IgD-negative memory B cell (primary cell): ENCODE measurements around the gene RNU5D-1. TPM values are rescaled to one million over a fixed set of nuclear protein-coding genes. Genes with fewer than 3 reads are reported as not detected.
"Not testable (repeated sequence)": the region's sequence is repeated elsewhere in the genome, so short reads cannot be mapped to it uniquely, and the experiment has no call there.

Source experiments
- H3K27ac Mint-ChIP-seq, 3 donors: one replicate each; pipeline ENCODE4 v1.8.0; 2020 to 2022; ENCODE audit warnings: mild to moderate bottlenecking in 3 of 3, mixed read lengths in 3 of 3, moderate library complexity in 1 of 3
- H3K27me3 Mint-ChIP-seq: one replicate; pipeline ENCODE4 v1.8.0; 2021; ENCODE audit warnings: mixed read lengths
- H3K36me3 Mint-ChIP-seq: one replicate; pipeline ENCODE4 v1.8.0; 2020; ENCODE audit warnings: mild to moderate bottlenecking, mixed read lengths
- H3K4me1 Mint-ChIP-seq, 3 donors: one replicate each; pipeline ENCODE4 v1.8.0; 2020 to 2022; ENCODE audit warnings: mixed read lengths in 3 of 3, mild to moderate bottlenecking in 1 of 3
- H3K4me3 Mint-ChIP-seq, 4 donors: one replicate each; pipeline ENCODE4 v1.8.0; 2020 to 2022; ENCODE audit warnings: mild to moderate bottlenecking in 4 of 4, mixed read lengths in 4 of 4, moderate library complexity in 3 of 4
- H3K9me3 Mint-ChIP-seq, 3 donors: one replicate each; pipeline ENCODE4 v1.8.0; 2020 to 2021; ENCODE audit warnings: mixed read lengths in 3 of 3, mild to moderate bottlenecking in 1 of 3
- polyA plus RNA-seq: library from polyadenylated mRNA; unstranded; fragments of 300-500 nt; fragmentation: Illumina TruSeq; gene quantifications from one replicate; pipeline ENCODE4 v1.2.3, GENCODE V29; 2021

The RNU5D-1 gene
- not detected for polyA plus RNA-seq

GRCh38 chr1:44730741-44731512 lies at the start of gene RNU5D-1:
TSS of gene RNU5D-1 (minus strand) at chr1:44731170.
- Mint-ChIP-seq H3K27ac (peak within 1 kb of the TSS; percentile 97 to 100 (median 100)), H3K4me1 (peaks cover 12 to 22% (median 17%) of the 10 kb centered on the region in 3 donors), H3K4me3 (peak within 1 kb of the TSS; percentile 78 to 87 (median 82))

GRCh38 chr1:44780583-44781121 lies 49.7 kb upstream of the RNU5D-1 start:
- Mint-ChIP-seq H3K27ac (peak overlapping the region in 1 of 3 donors; percentile 86), H3K9me3 (no peaks in the 10 kb centered on the region), H3K4me1 (peaks cover 28 to 33% (median 29%) of the 10 kb centered on the region in 3 donors), H3K4me3 (peak overlapping the region in 1 of 4 donors; percentile 66), H3K36me3 (peaks cover 6% of the 10 kb centered on the region), H3K27me3 (no peaks in the 10 kb centered on the region)

More at GRCh38 chr1:44730741-44731512, at the start of gene RNU5D-1:
- H3K27me3 Mint-ChIP-seq = no peaks in the 10 kb centered on the region
- no peaks in the 10 kb centered on the region for H3K36me3 Mint-ChIP-seq
- H3K9me3 Mint-ChIP-seq = no peaks in the 10 kb centered on the region

GRCh38 chr1:44778705-44779576 lies 48.0 kb upstream of the RNU5D-1 start:
- Mint-ChIP-seq H3K4me3 (peak overlapping the region in 3 of 4 donors; percentile 9 to 97 (median 58)), H3K4me1 (peaks cover 22 to 35% (median 26%) of the 10 kb centered on the region in 3 donors), H3K27ac (peak overlapping the region in 2 of 3 donors; percentile 74 to 86), H3K9me3 (no peaks in the 10 kb centered on the region), H3K36me3 (peaks cover 7% of the 10 kb centered on the region), H3K27me3 (no peaks in the 10 kb centered on the region)

- H3K36me3 Mint-ChIP-seq = peaks cover 7% of the 10 kb centered on the region
- no peaks in the 10 kb centered on the region for H3K27me3 Mint-ChIP-seq
- peaks cover 15 to 26% (median 20%) of the 10 kb centered on the region in 3 donors for H3K4me1 Mint-ChIP-seq
- no peaks in the 10 kb centered on the region for H3K9me3 Mint-ChIP-seq
- H3K4me3 Mint-ChIP-seq = peak overlapping the region in 2 of 4 donors; percentile 34 to 97
- peak overlapping the region; percentile 21 to 97 (median 86) for H3K27ac Mint-ChIP-seq
These were observed 47.1 kb upstream of the RNU5D-1 start for GRCh38 chr1:44777969-44778635.

- Mint-ChIP-seq H3K36me3 (peaks cover 7% of the 10 kb centered on the region), H3K4me3 (peak overlapping the region in 3 of 4 donors; percentile 55 to 97 (median 95)), H3K4me1 (peaks cover 14 to 26% (median 19%) of the 10 kb centered on the region in 3 donors)
These were observed 46.6 kb upstream of the RNU5D-1 start for GRCh38 chr1:44777547-44777946.

GRCh38 chr1:44776730-44777068 lies 45.7 kb upstream of the RNU5D-1 start:
- no peaks in the 10 kb centered on the region for H3K9me3 Mint-ChIP-seq
- H3K27ac Mint-ChIP-seq = peak overlapping the region in 2 of 3 donors; percentile 86 to 97
- peaks cover 7% of the 10 kb centered on the region for H3K36me3 Mint-ChIP-seq
- peaks cover 14 to 26% (median 19%) of the 10 kb centered on the region in 3 donors for H3K4me1 Mint-ChIP-seq
- H3K27me3 Mint-ChIP-seq = no peaks in the 10 kb centered on the region
- H3K4me3 Mint-ChIP-seq = peak overlapping the region; percentile 94 to 97 (median 96)

More at GRCh38 chr1:44777547-44777946, 46.6 kb upstream of the RNU5D-1 start:
- H3K9me3 Mint-ChIP-seq = no peaks in the 10 kb centered on the region
- peak overlapping the region; percentile 21 to 97 (median 86) for H3K27ac Mint-ChIP-seq
- no peaks in the 10 kb centered on the region for H3K27me3 Mint-ChIP-seq

- peaks cover 14 to 20% (median 18%) of the 10 kb centered on the region in 3 donors for H3K4me1 Mint-ChIP-seq
- no peaks in the 10 kb centered on the region for H3K27me3 Mint-ChIP-seq
- H3K4me3 Mint-ChIP-seq = peak overlapping the region; percentile 94 to 97 (median 96)
- peaks cover 7% of the 10 kb centered on the region for H3K36me3 Mint-ChIP-seq
- H3K9me3 Mint-ChIP-seq = no peaks in the 10 kb centered on the region
- H3K27ac Mint-ChIP-seq = peak overlapping the region; percentile 82 to 97 (median 86)
These were observed 45.2 kb upstream of the RNU5D-1 start for GRCh38 chr1:44775930-44776729.

- Mint-ChIP-seq H3K4me1 (peaks cover 14 to 17% (median 16%) of the 10 kb centered on the region in 3 donors), H3K27me3 (no peaks in the 10 kb centered on the region), H3K36me3 (peaks cover 7% of the 10 kb centered on the region), H3K27ac (peak within 1 kb of the TSS; percentile 82 to 97 (median 86)), H3K4me3 (peak within 1 kb of the TSS; percentile 94 to 97 (median 96)), H3K9me3 (no peaks in the 10 kb centered on the region)
These were observed 44.3 kb upstream of the RNU5D-1 start, which contains the start of gene RPS8 for GRCh38 chr1:44775078-44775929. TSS of gene RPS8 (plus strand) at chr1:44775540. CDS start at chr1:44775597, 57 bp downstream.

GRCh38 chr1:44766421-44766820 lies 35.5 kb upstream of the RNU5D-1 start:
- not testable (repeated sequence) for H3K27me3 Mint-ChIP-seq, H3K4me1 Mint-ChIP-seq, H3K4me3 Mint-ChIP-seq, H3K36me3 Mint-ChIP-seq, H3K27ac Mint-ChIP-seq, H3K9me3 Mint-ChIP-seq

- Mint-ChIP-seq H3K27ac (no peak overlapping the region), H3K9me3 (peaks cover 0 to 1% (median 0%) of the 10 kb centered on the region in 3 donors), H3K4me1 (peaks cover 10 to 14% (median 12%) of the 10 kb centered on the region in 3 donors), H3K27me3 (no peaks in the 10 kb centered on the region), H3K36me3 (peaks cover 2% of the 10 kb centered on the region), H3K4me3 (no peak overlapping the region)
These were observed 29.9 kb upstream of the RNU5D-1 start for GRCh38 chr1:44760876-44761275.

GRCh38 chr1:44759077-44759476 lies 28.1 kb upstream of the RNU5D-1 start:
- Mint-ChIP-seq H3K27ac (peak overlapping the region in 1 of 3 donors; percentile 53), H3K9me3 (peaks cover 0 to 1% (median 0%) of the 10 kb centered on the region in 3 donors), H3K4me3 (no peak overlapping the region), H3K36me3 (peaks cover 2% of the 10 kb centered on the region), H3K4me1 (peaks cover 10 to 18% (median 12%) of the 10 kb centered on the region in 3 donors), H3K27me3 (no peaks in the 10 kb centered on the region)

- Mint-ChIP-seq H3K36me3 (no peaks in the 10 kb centered on the region), H3K4me1 (peaks cover 14 to 24% (median 16%) of the 10 kb centered on the region in 3 donors), H3K27me3 (no peaks in the 10 kb centered on the region), H3K27ac (peak overlapping the region in 1 of 3 donors; percentile 63), H3K4me3 (peak overlapping the region in 2 of 4 donors; percentile 8 to 51), H3K9me3 (no peaks in the 10 kb centered on the region)
These were observed 26.4 kb upstream of the RNU5D-1 start for GRCh38 chr1:44757420-44757819.

GRCh38 chr1:44747878-44748277 lies 16.9 kb upstream of the RNU5D-1 start:
- no peaks in the 10 kb centered on the region for H3K27me3 Mint-ChIP-seq
- H3K4me1 Mint-ChIP-seq = peaks cover 1 to 7% (median 2%) of the 10 kb centered on the region in 3 donors
- H3K27ac Mint-ChIP-seq = no peak overlapping the region
- H3K36me3 Mint-ChIP-seq = no peaks in the 10 kb centered on the region
- H3K4me3 Mint-ChIP-seq = peak overlapping the region in 1 of 4 donors; percentile 10
- no peaks in the 10 kb centered on the region for H3K9me3 Mint-ChIP-seq
